Glutamatergic neuron (in vitro differentiated cells): ENCODE measurements around the gene FAAP20. TPM values are rescaled to one million over a fixed set of nuclear protein-coding genes. Genes with fewer than 3 reads are reported as not detected.

Source experiments
- DNase-seq: peaks from one replicate; pipeline ENCODE4 v3.0.0; 2022
- H3K27ac Mint-ChIP-seq: one replicate; pipeline ENCODE4 v1.8.0; 2020; ENCODE audit warnings: mild to moderate bottlenecking, mixed read lengths, inconsistent platforms; ENCODE audit not compliant: unreplicated experiment
- H3K27me3 Mint-ChIP-seq: one replicate; pipeline ENCODE4 v1.8.0; 2020; ENCODE audit warnings: mild to moderate bottlenecking, moderate library complexity, mixed read lengths, inconsistent platforms; ENCODE audit not compliant: unreplicated experiment
- H3K36me3 Mint-ChIP-seq: one replicate; pipeline ENCODE4 v1.8.0; 2020; ENCODE audit warnings: mild to moderate bottlenecking, mixed read lengths, inconsistent platforms; ENCODE audit not compliant: unreplicated experiment
- H3K4me1 Mint-ChIP-seq: one replicate; pipeline ENCODE4 v1.8.0; 2020; ENCODE audit warnings: mild to moderate bottlenecking, low read depth, mixed read lengths, inconsistent platforms; ENCODE audit not compliant: unreplicated experiment
- H3K4me3 Mint-ChIP-seq: one replicate; pipeline ENCODE4 v1.8.0; 2020; ENCODE audit warnings: mild to moderate bottlenecking, mixed read lengths, inconsistent platforms; ENCODE audit not compliant: unreplicated experiment
- H3K9me3 Mint-ChIP-seq: one replicate; pipeline ENCODE4 v1.8.0; 2020; ENCODE audit warnings: mild to moderate bottlenecking, moderate library complexity, mixed read lengths, inconsistent platforms; ENCODE audit not compliant: unreplicated experiment
- CTCF ChIP-seq: fragments of 200-600 bp; sonication (generic); IDR thresholded peaks from one replicate; pipeline ENCODE4 v1.5.0; 2021; ENCODE audit not compliant: partially characterized antibody, unreplicated experiment
- total RNA-seq: library from RNA; stranded (reverse); fragmentation: NEBNext Ultra II Directional; extraction: Animal tissue kit (Norgen Biotek cat#: 25700); gene quantifications from one replicate; pipeline ENCODE4 v1.2.1, GENCODE V29; 2021; ENCODE audit not compliant: unreplicated experiment

The FAAP20 gene
- total RNA-seq, 1 donor from 2014 or later = 111 TPM

DNA sequence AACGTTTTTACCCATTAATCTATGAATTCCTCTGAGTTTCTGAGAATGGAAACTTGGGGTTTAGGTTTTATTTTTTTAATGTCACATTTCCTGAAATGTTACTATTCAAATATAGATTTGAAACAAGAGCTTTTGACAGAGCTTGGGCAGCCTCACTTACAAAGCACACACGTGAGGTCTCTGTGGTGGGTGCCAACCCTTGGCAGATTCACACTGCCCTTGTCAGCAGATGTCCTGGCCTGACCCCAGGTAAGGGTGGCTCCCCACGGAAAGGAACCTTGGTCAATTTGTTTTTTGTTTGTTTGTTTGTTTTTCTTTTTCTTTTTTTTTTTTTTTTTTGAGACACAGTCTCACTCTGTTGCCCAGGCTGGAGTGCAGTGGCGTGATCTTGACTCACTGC, 53.5 kb downstream of the FAAP20 start:
- DNase-seq = no peak
- peaks cover 7% of the 10 kb centered on the region for H3K27me3 Mint-ChIP-seq

More for the DNA sequence above, 53.5 kb downstream of the FAAP20 start:
- TF ChIP-seq CTCF = no peak
- Mint-ChIP-seq H3K36me3 (no peaks in the 10 kb centered on the region), H3K27ac (no peak overlapping the region), H3K9me3 (peaks cover 7% of the 10 kb centered on the region), H3K4me3 (no peak overlapping the region), H3K4me1 (peaks cover 7% of the 10 kb centered on the region)

Other genes with a start within 250 kb of the FAAP20 start
- not detected for gene CFAP74, start 191.0 kb downstream of the FAAP20 start, total RNA-seq
- gene GABRD, start 175.4 kb downstream of the FAAP20 start, total RNA-seq = 2.5 TPM
- gene PRKCZ, start 144.4 kb downstream of the FAAP20 start, total RNA-seq = 120 TPM
- 143 TPM for gene SKI, start 33.5 kb upstream of the FAAP20 start, total RNA-seq
- gene MORN1, start 196.8 kb upstream of the FAAP20 start, total RNA-seq = 10.8 TPM
- 93.0 TPM for gene RER1, start 197.1 kb upstream of the FAAP20 start, total RNA-seq
- gene PEX10, start 217.8 kb upstream of the FAAP20 start, total RNA-seq = 14.0 TPM